Activated T-cell treated with anti-CD3 and anti-CD28 coated beads for 24 hours (primary cell): ENCODE data around the gene KCNMB2.
"Not testable (repeated sequence)": the region's sequence is repeated elsewhere in the genome, so short reads cannot be mapped to it uniquely, and the experiment has no call there.

Experiments used
- DNase-seq: peaks from one replicate; pipeline ENCODE4 v3.0.0-alpha.2; 2020; ENCODE audit warnings: low read depth

Gene KCNMB2

GRCh38 chr3:178519701-178520100, 16.5 kb upstream of the KCNMB2 start:
- DNase-seq: no peak

GRCh38 chr3:178520451-178520850, 15.8 kb upstream of the KCNMB2 start:
- DNase-seq: no peak

GRCh38 chr3:178522200-178523052, 13.8 kb upstream of the KCNMB2 start:
- DNase-seq: no peak

GRCh38 chr3:178525251-178525650, 11.0 kb upstream of the KCNMB2 start:
- DNase-seq: no peak

- no peak for DNase-seq
Observed at GRCh38 chr3:178526291-178526690, 9.9 kb upstream of the KCNMB2 start.

- DNase-seq: no peak
Observed at GRCh38 chr3:178527981-178528380, 8.3 kb upstream of the KCNMB2 start.

- no peak for DNase-seq
Observed at GRCh38 chr3:178529606-178530225, 6.5 kb upstream of the KCNMB2 start.

GRCh38 chr3:178532476-178532875, 3.8 kb upstream of the KCNMB2 start:
- DNase-seq: no peak

GRCh38 chr3:178537122-178537705, 978 bp downstream of the KCNMB2 start:
- DNase-seq: no peak

- no peak for DNase-seq
Observed at GRCh38 chr3:178538056-178538455, 1.8 kb downstream of the KCNMB2 start.

- no peak for DNase-seq
Observed at GRCh38 chr3:178540184-178540583, 3.9 kb downstream of the KCNMB2 start.

GRCh38 chr3:178545337-178545736, 9.1 kb downstream of the KCNMB2 start:
- DNase-seq: no peak

- no peak for DNase-seq
Observed at GRCh38 chr3:178546079-178546478, 9.8 kb downstream of the KCNMB2 start.

- DNase-seq: not testable (repeated sequence)
Observed at GRCh38 chr3:178549426-178549825, 13.2 kb downstream of the KCNMB2 start.

- no peak for DNase-seq
Observed at GRCh38 chr3:178551916-178552321, 15.7 kb downstream of the KCNMB2 start.

- no peak for DNase-seq
Observed at GRCh38 chr3:178558637-178559036, 22.4 kb downstream of the KCNMB2 start.

- DNase-seq: no peak
Observed at GRCh38 chr3:178560759-178561158, 24.5 kb downstream of the KCNMB2 start.

- DNase-seq: no peak
Observed at GRCh38 chr3:178561239-178561638, 25.0 kb downstream of the KCNMB2 start.

- no peak for DNase-seq
Observed at GRCh38 chr3:178562143-178562946, 26.1 kb downstream of the KCNMB2 start.

GRCh38 chr3:178562947-178563232, 26.7 kb downstream of the KCNMB2 start:
- DNase-seq: no peak

- no peak for DNase-seq
Observed at GRCh38 chr3:178567611-178568010, 31.4 kb downstream of the KCNMB2 start.

- DNase-seq: no peak
Observed at GRCh38 chr3:178568155-178568731, 32.0 kb downstream of the KCNMB2 start.
